ENCODE measurements around the gene CNEP1R1. TPM values are rescaled to one million over a fixed set of nuclear protein-coding genes. Genes with fewer than 3 reads are reported as not detected.

Gene CNEP1R1
- total and polyA plus RNA-seq, 2 of the 8 experiments (the other 6 are each of a cell fraction or from before 2014, with no cell fraction given): 10.6 to 13.6 TPM

DNA sequence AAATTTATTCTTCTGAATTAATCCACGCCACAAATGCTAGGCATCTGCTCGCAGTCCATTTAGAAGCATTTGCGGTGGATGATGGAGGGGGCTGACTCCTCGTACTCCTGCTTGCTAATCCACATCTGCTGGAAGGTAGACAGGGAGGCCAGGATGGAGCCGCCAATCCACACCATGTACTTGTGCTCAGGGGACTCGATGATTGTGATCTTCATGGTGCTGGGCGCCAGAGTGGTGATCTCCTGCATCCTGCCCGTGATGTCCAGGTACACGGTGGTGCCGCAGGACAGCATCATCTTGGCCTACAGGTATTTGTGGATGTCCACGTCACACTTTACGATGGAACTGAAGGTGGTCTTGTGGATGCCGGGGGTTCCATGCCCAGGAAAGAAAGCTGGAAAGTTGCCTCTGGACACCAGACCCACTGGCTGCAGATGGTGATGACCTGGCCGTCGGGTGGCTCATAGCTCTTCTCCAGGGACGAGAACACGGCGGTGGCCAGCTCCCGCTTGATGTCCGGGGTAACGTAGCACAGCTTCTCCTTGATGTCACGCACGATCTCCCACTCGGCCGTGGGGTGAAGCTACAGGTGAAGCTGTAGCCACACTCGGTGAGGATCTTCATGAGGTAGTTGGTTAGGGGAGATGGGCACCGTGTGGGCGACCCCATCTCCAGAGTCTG, 33.2 kb downstream of the CNEP1R1 start:
- H4K5ac ChIP-seq (ENCODE audit: insufficient read length, low read depth, low read length): no peak overlapping the region
- H3K79me2 ChIP-seq (ENCODE audit: control insufficient read depth in 1 of 2, insufficient read depth in 2 of 2, low read length in 2 of 2): no peaks in the 10 kb centered on the region
- no peak overlapping the region for H3K4me2 ChIP-seq (ENCODE audit: insufficient read depth in 1 of 2, low read depth in 2 of 2, low read length in 2 of 2)
- FAIRE-seq (no peak), DNase-seq (ENCODE audit: low read depth in 1 of 2, low spot score in 2 of 2) (no peak)
- H2BK12ac ChIP-seq (ENCODE audit: low read depth, low read length): no peak overlapping the region
- CTCF ChIA-PET (ENCODE audit: partially characterized antibody): interaction anchor here (0.8 to 1.2 kb wide), 2 partner anchors 9 to 535 kb away, joined by 3 to 5 read pairs; no protein-coding TSS in a partner anchor
- no peaks in the 10 kb centered on the region; the same call in 1 of the 2 replicates for H3K79me1 ChIP-seq (ENCODE audit: low read depth, low read length)
- no peak overlapping the region for H3K56ac ChIP-seq (replicated peaks; ENCODE audit: insufficient read length, low read depth, low read length)
- H3K14ac ChIP-seq (ENCODE audit: insufficient read length): no peak overlapping the region
- no peaks in the 10 kb centered on the region; a peak in 1 of 7 replicates for H3K27me3 ChIP-seq (replicated peaks in 1 of 4; ENCODE audit: control insufficient read depth in 3 of 4, extremely low read depth in 1 of 4, insufficient read depth in 3 of 4, low read length in 3 of 4)
- H2BK5ac ChIP-seq (ENCODE audit: low read depth, low read length): no peak overlapping the region
- no peak overlapping the region for H4K8ac ChIP-seq (ENCODE audit: extremely low read depth, insufficient read depth, low read length)
- no peak overlapping the region for H3K27ac ChIP-seq (ENCODE audit: low read depth, low read length)
- 90% methylated on average over 28 of the region's 28 CpGs; no CpG with 5 or more reads in 1 of the 2 experiments for WGBS, 2 experiments (ENCODE audit: extremely low coverage in 1 of 2, insufficient coverage in 1 of 2, insufficient read length in 1 of 2, insufficient replicate concordance in 2 of 2, low coverage in 1 of 2, low lambda C conversion rate in 2 of 2, missing lambda C conversion rate in 1 of 2)
- no peak overlapping the region for H4K91ac ChIP-seq (replicated peaks; ENCODE audit: insufficient read length, low read length)
- H3K9me3 ChIP-seq (ENCODE audit: insufficient read depth in 2 of 2, low read depth in 1 of 2, low read length in 1 of 2): peaks cover 0 to 8% of the 10 kb centered on the region in 2 experiments; a peak in 1 of 4 replicates
- no peak overlapping the region for H3K9ac ChIP-seq (replicated peaks in 1 of 4; ENCODE audit: extremely low read depth in 1 of 4, low read depth in 3 of 4, low read length in 3 of 4)
- H3K4me1 ChIP-seq (replicated peaks in 1 of 4; ENCODE audit: control insufficient read depth in 3 of 4, insufficient read depth in 4 of 4, low read length in 3 of 4): no peaks in the 10 kb centered on the region
- H4K20me1 ChIP-seq (replicated peaks in 1 of 2; ENCODE audit: control insufficient read depth in 1 of 2, insufficient read depth in 2 of 2, low read length in 2 of 2): no peaks in the 10 kb centered on the region
- no peak overlapping the region for H2AK5ac ChIP-seq (ENCODE audit: low read depth, low read length)
- H3K36me3 ChIP-seq (ENCODE audit: control insufficient read depth in 2 of 4, insufficient read depth in 4 of 4, low read length in 3 of 4): no peaks in the 10 kb centered on the region
- H3K18ac ChIP-seq (ENCODE audit: extremely low read depth, low read length): no peak overlapping the region
- no peak overlapping the region for H3K4me3 ChIP-seq (ENCODE audit: extremely low read depth in 1 of 4, insufficient read depth in 2 of 4, low read depth in 3 of 4, low read length in 4 of 4)
- no peak overlapping the region for H3K4ac ChIP-seq (replicated peaks; ENCODE audit: insufficient read length, low read depth, low read length)
- POLR2A ChIA-PET (ENCODE audit: partially characterized antibody): interaction anchor here (0.6 kb wide), 1 partner anchor 41 kb away, joined by 4 read pairs; no protein-coding TSS in a partner anchor
- no peak overlapping the region for H3K23ac ChIP-seq (ENCODE audit: insufficient read length)
- no peaks in the 10 kb centered on the region for H3K23me2 ChIP-seq (ENCODE audit: low read depth, low read length)
- no peak overlapping the region for H2BK15ac ChIP-seq (ENCODE audit: low read length)
- H2BK120ac ChIP-seq (replicated peaks; ENCODE audit: low read depth, low read length): no peak overlapping the region
- no peak overlapping the region for H2AFZ ChIP-seq (ENCODE audit: low read length)
- H2BK20ac ChIP-seq (ENCODE audit: low read length): no peak overlapping the region
- TF ChIP-seq TAF7 (optimal IDR thresholded peaks at IDR 0.05; ENCODE audit: borderline replicate concordance, low read depth, low read length) (no peak), EP300 (IDR thresholded peaks at IDR 0.05; ENCODE audit: borderline replicate concordance in 1 of 2, low read depth in 2 of 2, low read length in 2 of 2) (no peak), RBBP5 (IDR thresholded peaks at IDR 0.05; ENCODE audit: borderline replicate concordance, low read depth, low read length) (no peak), CEBPB (IDR thresholded peaks at IDR 0.05; ENCODE audit: low read depth, low read length) (no peak), KDM1A (IDR thresholded peaks at IDR 0.05; ENCODE audit: borderline replicate concordance, low read length) (no peak), RAD21 (IDR thresholded peaks at IDR 0.05 in 1 of 2, conservative IDR thresholded peaks at IDR 0.05 in 1 of 2; ENCODE audit: low read depth in 2 of 2, low read length in 2 of 2) (no peak), ATF2 (IDR thresholded peaks at IDR 0.05; ENCODE audit: low read length) (no peak), TAF1 (IDR thresholded peaks at IDR 0.05; ENCODE audit: low read depth, low read length) (no peak)
- TF ChIP-seq, protein P1, sequence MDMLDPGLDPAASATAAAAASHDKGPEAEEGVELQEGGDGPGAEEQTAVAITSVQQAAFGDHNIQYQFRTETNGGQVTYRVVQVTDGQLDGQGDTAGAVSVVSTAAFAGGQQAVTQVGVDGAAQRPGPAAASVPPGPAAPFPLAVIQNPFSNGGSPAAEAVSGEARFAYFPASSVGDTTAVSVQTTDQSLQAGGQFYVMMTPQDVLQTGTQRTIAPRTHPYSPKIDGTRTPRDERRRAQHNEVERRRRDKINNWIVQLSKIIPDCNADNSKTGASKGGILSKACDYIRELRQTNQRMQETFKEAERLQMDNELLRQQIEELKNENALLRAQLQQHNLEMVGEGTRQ (IDR thresholded peaks at IDR 0.05; ENCODE audit: low read length): no peak
